HG03432 (cell line): ENCODE results near the gene GOLGA8B.
"Not testable (repeated sequence)": the region's sequence is repeated elsewhere in the genome, so short reads cannot be mapped to it uniquely, and the experiment has no call there.

Experiments
- ATAC-seq: cut with Tn5 transposase; IDR thresholded peaks from one replicate; pipeline ENCODE4 v1.9.1; 2021; ENCODE audit warnings: mild to moderate bottlenecking, moderate library complexity; ENCODE audit not compliant: unreplicated experiment

The GOLGA8B gene

GRCh38 chr15:34583399-34584329 lies at the start of gene GOLGA8B:
TSS of gene GOLGA8B (minus strand) at chr15:34583651. CDS start at chr15:34535912, 47,739 bp downstream.
- peak; percentile 78 for ATAC-seq

- ATAC-seq: not testable (repeated sequence)
These were observed 49.7 kb upstream of the GOLGA8B start for GRCh38 chr15:34633165-34633564.

DNA sequence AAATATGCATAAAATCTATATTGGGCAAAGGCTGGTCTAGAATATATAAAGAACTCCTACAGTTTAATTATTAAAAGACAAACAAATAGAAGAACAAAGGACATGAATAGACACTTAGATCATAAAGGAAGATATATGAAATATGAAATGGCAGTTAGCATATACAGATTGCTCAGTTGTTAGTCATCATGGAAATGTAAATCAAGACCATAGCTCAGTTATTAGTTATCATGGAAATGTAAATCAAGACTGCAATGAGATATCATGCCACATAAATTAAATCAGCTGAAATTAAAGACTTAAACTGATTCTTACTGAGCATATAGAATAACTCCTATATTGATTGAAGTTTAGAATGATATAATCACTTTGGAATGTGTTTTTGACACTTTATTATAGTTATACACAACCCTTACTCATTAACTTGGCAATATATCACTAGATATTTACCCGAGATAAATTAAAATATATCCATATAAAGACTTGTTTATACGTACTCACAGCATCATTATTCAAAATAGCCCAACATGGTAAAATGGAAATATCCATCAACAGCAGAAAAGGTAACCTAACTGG lies 45.2 kb upstream of the GOLGA8B start:
- ATAC-seq: no peak

- no peak for ATAC-seq
These were observed 41.6 kb upstream of the GOLGA8B start for GRCh38 chr15:34625007-34625406.

- ATAC-seq: no peak
These were observed 38.2 kb upstream of the GOLGA8B start for GRCh38 chr15:34621675-34622074.

DNA sequence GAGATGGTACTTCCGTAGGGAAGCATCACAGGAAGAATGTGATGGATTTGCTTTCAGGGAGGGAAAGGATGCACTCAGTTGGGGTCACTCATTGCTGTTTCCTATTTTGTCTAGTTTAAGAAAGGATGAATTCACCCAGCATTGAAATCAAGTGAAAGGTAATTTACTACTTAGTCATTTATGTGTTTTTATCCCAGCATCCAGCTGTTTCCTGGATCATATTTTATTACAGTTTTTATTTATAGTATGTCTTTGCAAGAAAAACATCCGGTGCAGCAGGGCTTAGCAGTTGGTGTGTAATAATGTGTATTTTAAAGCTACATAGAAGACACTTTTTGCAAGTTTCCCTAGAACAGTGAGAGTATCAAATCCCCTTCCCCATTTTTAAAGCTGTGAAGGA lies 37.4 kb upstream of the GOLGA8B start:
- ATAC-seq: no peak

DNA sequence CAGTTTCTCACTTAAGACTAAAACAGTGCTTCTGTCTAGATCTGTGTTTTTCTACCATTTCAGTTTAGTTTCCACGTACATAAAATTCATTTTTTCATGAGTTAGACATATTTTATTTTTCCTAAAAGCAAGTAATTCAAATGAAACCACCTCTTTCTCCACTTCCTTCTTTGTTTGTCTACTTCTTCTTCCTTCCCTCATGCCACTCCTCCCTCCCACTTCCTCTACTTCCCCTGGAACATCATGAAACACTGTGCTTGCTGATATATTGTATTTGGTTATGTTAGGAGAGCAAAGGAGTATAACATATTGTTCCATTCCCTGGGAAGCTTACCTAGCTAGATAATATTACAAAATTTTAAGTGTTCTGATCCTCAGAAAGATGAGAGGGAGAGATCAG lies 36.7 kb upstream of the GOLGA8B start:
- no peak for ATAC-seq

DNA sequence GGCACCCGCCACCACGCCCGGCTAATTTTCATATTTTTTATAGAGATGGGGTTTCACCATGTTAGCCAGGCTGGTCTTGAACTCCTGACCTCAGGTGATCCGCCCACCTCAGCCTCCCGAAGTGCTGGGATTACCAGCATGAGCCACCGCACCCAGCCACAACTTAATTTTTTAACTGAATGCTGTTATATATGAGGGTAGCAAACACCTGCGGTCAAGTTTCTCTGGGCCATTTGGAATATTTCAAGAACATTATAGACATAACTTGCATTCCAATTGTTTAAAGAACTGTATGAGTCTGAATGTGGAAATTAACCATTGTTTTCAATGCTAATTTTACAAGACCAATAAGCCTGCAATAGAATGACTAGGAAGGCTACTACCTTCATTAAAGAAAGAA lies 35.7 kb upstream of the GOLGA8B start:
- no peak for ATAC-seq

GRCh38 chr15:34618073-34618472 lies 34.6 kb upstream of the GOLGA8B start:
- ATAC-seq: no peak

GRCh38 chr15:34616613-34617012 lies 33.2 kb upstream of the GOLGA8B start:
- no peak for ATAC-seq

DNA sequence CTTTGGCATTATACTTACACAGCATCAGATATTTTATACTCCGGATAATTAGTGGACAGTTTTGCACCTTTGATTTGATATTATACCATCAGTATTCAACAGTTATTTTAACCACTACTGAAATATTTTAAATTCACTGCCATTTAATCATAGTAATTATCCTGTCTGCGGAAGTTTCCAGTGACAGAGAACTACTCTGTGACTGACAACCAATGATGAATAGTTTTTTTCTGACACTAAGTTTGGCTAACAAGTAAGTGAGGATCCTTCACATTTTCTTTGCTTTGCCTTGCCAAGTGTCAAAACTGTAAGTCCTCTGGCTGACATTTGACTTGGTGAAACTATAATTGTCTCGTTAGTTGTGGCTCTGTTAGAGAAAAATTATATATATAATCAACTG lies 30.5 kb upstream of the GOLGA8B start:
- ATAC-seq: no peak

DNA sequence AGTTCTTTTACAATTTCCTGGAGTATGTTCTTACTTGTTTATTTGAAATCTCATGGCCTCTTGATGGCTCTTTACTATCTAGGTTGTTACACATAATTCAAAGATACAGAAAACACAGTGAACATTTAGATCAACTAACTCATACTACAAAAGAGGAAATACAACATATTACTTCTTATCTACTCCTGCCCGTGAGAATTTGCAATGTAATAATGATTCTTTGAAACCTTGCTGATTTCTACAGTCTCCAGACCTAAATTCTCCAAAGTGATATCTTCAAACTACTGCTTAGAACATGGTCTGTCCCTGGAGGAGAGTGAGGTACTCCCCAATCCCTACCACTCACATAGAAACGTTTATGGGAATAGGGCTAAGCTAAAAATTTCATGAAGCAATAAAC lies 29.9 kb upstream of the GOLGA8B start:
- ATAC-seq: no peak

GRCh38 chr15:34610354-34610753 lies 26.9 kb upstream of the GOLGA8B start:
- no peak for ATAC-seq

DNA sequence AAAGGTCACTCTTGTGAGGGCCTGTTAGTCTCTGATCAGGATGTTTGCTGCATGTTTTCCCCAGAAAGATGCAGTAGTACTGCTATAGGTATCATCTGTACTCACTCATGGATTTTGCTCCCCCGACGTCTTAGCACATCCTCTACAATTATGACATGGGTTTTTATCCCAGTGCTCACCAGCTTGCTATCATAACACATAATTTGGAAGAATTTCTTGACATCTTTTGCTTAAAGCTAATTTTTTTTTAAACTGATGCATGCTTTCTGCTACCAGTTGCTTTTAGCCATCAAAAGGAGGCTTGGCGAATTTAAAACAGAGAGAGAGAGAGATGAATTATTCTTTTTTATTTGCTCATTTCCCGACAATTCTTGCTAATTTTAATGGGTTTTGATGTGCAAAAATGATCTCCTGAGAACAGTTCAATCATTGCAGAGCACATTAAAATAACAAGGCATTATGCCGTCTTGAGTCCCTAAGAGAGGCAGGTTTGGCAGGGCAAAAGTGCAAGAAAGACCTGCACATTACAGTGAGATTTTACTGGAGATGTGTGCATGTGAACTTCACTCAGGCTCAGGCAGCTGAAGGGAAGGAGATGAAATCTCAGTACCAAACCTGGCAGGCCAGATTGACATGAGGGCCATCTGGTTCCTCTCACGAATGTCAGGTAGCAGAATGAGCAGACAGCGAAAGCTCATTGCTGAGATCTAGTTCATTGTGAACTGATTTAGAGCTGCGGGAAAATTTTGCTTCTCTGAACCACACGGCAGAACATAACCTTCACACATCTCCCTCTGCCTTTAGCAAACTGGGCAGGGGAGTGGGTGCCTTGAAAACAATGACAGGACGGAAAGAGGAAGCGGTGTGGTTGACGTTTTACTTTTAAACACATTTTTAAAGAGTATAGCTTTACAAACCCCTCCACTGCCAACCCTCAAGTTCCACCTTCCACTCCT lies 25.9 kb upstream of the GOLGA8B start:
- no peak for ATAC-seq

- ATAC-seq: no peak
These were observed 25.1 kb upstream of the GOLGA8B start for GRCh38 chr15:34608517-34608916.

GRCh38 chr15:34607832-34608231 lies 24.4 kb upstream of the GOLGA8B start:
- ATAC-seq: no peak

- ATAC-seq: no peak
These were observed 23.1 kb upstream of the GOLGA8B start for GRCh38 chr15:34606545-34606944.

DNA sequence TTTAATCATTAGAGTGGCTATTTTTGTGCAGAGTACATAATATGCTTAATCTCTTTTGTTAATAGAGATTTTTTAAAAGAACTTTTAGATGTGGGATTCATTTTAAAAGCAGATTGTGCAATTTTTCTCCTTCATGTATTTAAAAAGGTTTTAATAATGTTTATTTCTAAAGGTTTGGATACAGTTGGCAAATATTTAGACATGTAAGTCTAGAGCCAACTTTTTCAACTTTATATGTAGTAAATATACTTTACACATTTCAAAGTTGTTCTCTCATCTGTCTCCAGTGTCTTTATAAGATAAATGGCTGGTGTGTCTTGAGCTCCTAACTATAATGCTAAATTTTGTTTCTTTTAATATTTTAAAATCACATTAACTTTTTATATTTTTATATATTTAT lies 22.7 kb upstream of the GOLGA8B start:
- no peak for ATAC-seq

DNA sequence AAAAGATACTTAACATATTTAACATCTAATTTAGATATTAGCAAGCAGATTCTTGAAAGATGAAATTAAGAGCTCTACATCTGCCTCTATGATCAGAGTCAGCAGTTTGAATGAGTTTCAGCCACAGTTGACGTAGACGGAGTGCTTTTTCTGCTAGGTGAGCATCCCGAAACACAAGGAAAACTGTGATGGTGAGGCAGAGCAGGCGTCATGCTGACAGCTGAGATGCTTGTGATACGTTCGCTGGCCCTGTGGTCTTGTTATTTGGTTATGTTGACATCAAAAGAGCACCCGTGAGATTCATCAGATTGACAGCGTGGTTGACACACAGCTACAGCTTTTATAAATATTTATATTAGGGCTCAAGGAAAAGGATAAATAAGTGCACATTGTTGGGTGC lies 19.6 kb upstream of the GOLGA8B start:
- no peak for ATAC-seq

- ATAC-seq: no peak
These were observed 17.5 kb upstream of the GOLGA8B start for GRCh38 chr15:34600923-34601322.
